Esophagus muscularis mucosa (tissue), 4 donors: ENCODE data around the gene RTF2. TPM values are rescaled to one million over a fixed set of nuclear protein-coding genes. Genes with fewer than 3 reads are reported as not detected.

ENCODE experiments used
- DNase-seq: peaks from one replicate; pipeline ENCODE4 v3.0.0-alpha.2; 2017; ENCODE audit errors: extremely low spot score
- H3K27ac ChIP-seq, 4 donors: fragments of 200-600 bp; sonication (generic); replicated peaks in 1 of 4; 1 replicate in 3 of 4; 2 replicates in 1 of 4; pipeline ENCODE4 v1.5.1; 2016 to 2019; ENCODE audit warnings: mild to moderate bottlenecking in 1 of 4
- H3K27me3 ChIP-seq, 4 donors: fragments of 200-600 bp; sonication (generic); one replicate each; pipeline versions ENCODE4 v1.5.1 to v1.6.0; 2016 to 2019
- H3K36me3 ChIP-seq, 4 donors: fragments of 200-600 bp; sonication (generic); one replicate each; pipeline ENCODE4 v1.5.1; 2016 to 2019
- H3K4me1 ChIP-seq, 4 donors: fragments of 200-600 bp; sonication (generic); one replicate each; pipeline ENCODE4 v1.5.1; 2016 to 2019
- H3K4me3 ChIP-seq, 4 donors: fragments of 200-600 bp; sonication (generic); 1 replicate in 2 of 4; 2 replicates in 2 of 4; pipeline ENCODE4 v1.5.1; 2016 to 2019; ENCODE audit warnings: mild to moderate bottlenecking in 4 of 4, moderate library complexity in 1 of 4
- H3K9me3 ChIP-seq, 4 donors: fragments of 200-600 bp; sonication (generic); 1 replicate in 3 of 4; 2 replicates in 1 of 4; pipeline ENCODE4 v1.5.1; 2016 to 2019
- CTCF ChIP-seq, 3 experiments: fragments of 200-600 bp in 2 of 3; fragments of 450-650 bp in 1 of 3; sonication (generic) in 2 of 3; IDR thresholded peaks; one replicate each; pipeline ENCODE4 v1.5.1; 2017 to 2019; ENCODE audit warnings: antibody characterized with exemption in 3 of 3, mild to moderate bottlenecking in 2 of 3, moderate library complexity in 1 of 3
- EP300 ChIP-seq: sonication (generic); formaldehyde crosslinking; IDR thresholded peaks from one replicate; pipeline ENCODE4 v1.6.1; 2017; ENCODE audit warnings: antibody characterized with exemption
- POLR2A ChIP-seq: fragments of 450-650 bp; IDR thresholded peaks from one replicate; pipeline ENCODE4 v1.6.1; 2017; ENCODE audit warnings: antibody characterized with exemption, moderate library complexity, mild to moderate bottlenecking, low read depth
- POLR2AphosphoS5 ChIP-seq, 2 donors: sonication (generic); formaldehyde crosslinking; IDR thresholded peaks; one replicate each; pipeline ENCODE4 v1.6.1; 2017; ENCODE audit warnings: antibody characterized with exemption in 2 of 2
- WGBS: methylation state at CpG from one replicate; pipeline ENCODE4 v1.1.5; 2018; 5-methylcytosine and 5-hydroxymethylcytosine counted together
- intact Hi-C: fragments of 100-400 bp; cut with DNase I; formaldehyde crosslinking; loops from one replicate; pipeline ENCODE4 v1.15.1; 2023
- total RNA-seq, 4 donors: library from RNA; depleted of rRNA; stranded (reverse); fragments of >200 nt; gene quantifications; one replicate each; pipeline versions ENCODE4 v1.1.0 to v1.2.1, GENCODE V29; 2016

RTF2 gene
- total RNA-seq, result 10 to 100 TPM; 71.0 to 93.3 (median 78.5) TPM

GRCh38 chr20:56468316-56469076 is at the start of gene RTF2:
TSS of gene RTF2 (plus strand) at chr20:56468627. CDS start at chr20:56468698, 71 bp downstream.
- DNase-seq, result peak; percentile 98
- peak within 1 kb of the TSS; percentile 85 to 90 (median 88) for H3K27ac ChIP-seq
- H3K4me3 ChIP-seq, result peak within 1 kb of the TSS; percentile 73 to 96 (median 79)
- H3K36me3 ChIP-seq, result peaks cover 4 to 18% (median 10%) of the 10 kb centered on the region in 4 donors
- H3K9me3 ChIP-seq, result no peaks in the 10 kb centered on the region
- under 1% methylated on average over 33 of the region's 55 CpGs for WGBS
- H3K27me3 ChIP-seq, result no peaks in the 10 kb centered on the region
- H3K4me1 ChIP-seq, result peaks cover 25 to 35% (median 30%) of the 10 kb centered on the region in 4 donors
- intact Hi-C loops, result loop anchor here (2.0 kb wide), 1 partner anchor 68 kb away; no protein-coding TSS in a partner anchor
- TF ChIP-seq POLR2A, result no peak
- peak in 1 of 3 experiments; percentile 6 for TF ChIP-seq CTCF (IDR thresholded peaks at IDR 0.05)
- TF ChIP-seq POLR2AphosphoS5 (IDR thresholded peaks at IDR 0.05), result peak; percentile 92 to 98
- TF ChIP-seq EP300, result no peak

GRCh38 chr20:56420028-56420427 is 48.4 kb upstream of the RTF2 start:
- WGBS, result 91% methylated on average over 2 of the region's 2 CpGs
- no peak for DNase-seq
- intact Hi-C loops, result no loop called here
- H3K4me3 ChIP-seq, result no peak overlapping the region
- H3K4me1 ChIP-seq, result peaks cover 0 to 11% (median 7%) of the 10 kb centered on the region in 4 donors
- H3K9me3 ChIP-seq, result no peaks in the 10 kb centered on the region
- TF ChIP-seq POLR2AphosphoS5 (IDR thresholded peaks at IDR 0.05) (no peak), CTCF (IDR thresholded peaks at IDR 0.05) (no peak), EP300 (no peak), POLR2A (no peak)
- no peaks in the 10 kb centered on the region for H3K36me3 ChIP-seq
- no peaks in the 10 kb centered on the region for H3K27me3 ChIP-seq
- H3K27ac ChIP-seq, result no peak overlapping the region

GRCh38 chr20:56420940-56421688 is 47.3 kb upstream of the RTF2 start:
- H3K27me3 ChIP-seq, result no peaks in the 10 kb centered on the region
- no peak for DNase-seq
- WGBS, result 82% methylated on average over 11 of the region's 11 CpGs
- intact Hi-C loops, result no loop called here
- no peaks in the 10 kb centered on the region for H3K36me3 ChIP-seq
- TF ChIP-seq POLR2A, result no peak
- no peak for TF ChIP-seq EP300
- no peak for TF ChIP-seq CTCF (IDR thresholded peaks at IDR 0.05)
- no peak for TF ChIP-seq POLR2AphosphoS5 (IDR thresholded peaks at IDR 0.05)
- H3K27ac ChIP-seq, result no peak overlapping the region
- H3K9me3 ChIP-seq, result no peaks in the 10 kb centered on the region
- H3K4me1 ChIP-seq, result peaks cover 0 to 11% (median 7%) of the 10 kb centered on the region in 4 donors
- no peak overlapping the region for H3K4me3 ChIP-seq

- H3K4me3 ChIP-seq, result no peak overlapping the region
- TF ChIP-seq CTCF (IDR thresholded peaks at IDR 0.05), result no peak
- TF ChIP-seq POLR2AphosphoS5 (IDR thresholded peaks at IDR 0.05), result no peak
- TF ChIP-seq POLR2A, result no peak
- no peak for TF ChIP-seq EP300
- no peaks in the 10 kb centered on the region for H3K9me3 ChIP-seq
- H3K27ac ChIP-seq, result peak overlapping the region in 1 of 4 donors; percentile 16
- no peaks in the 10 kb centered on the region for H3K27me3 ChIP-seq
- H3K36me3 ChIP-seq, result no peaks in the 10 kb centered on the region
- WGBS, result 69% methylated on average over 9 of the region's 9 CpGs
- peaks cover 0 to 11% (median 7%) of the 10 kb centered on the region in 4 donors for H3K4me1 ChIP-seq
- intact Hi-C loops, result no loop called here
- DNase-seq, result no peak
Observed at GRCh38 chr20:56422076-56422823, 46.2 kb upstream of the RTF2 start.
